ENCODE results near the gene ARHGEF12.

Gene ARHGEF12

DNA sequence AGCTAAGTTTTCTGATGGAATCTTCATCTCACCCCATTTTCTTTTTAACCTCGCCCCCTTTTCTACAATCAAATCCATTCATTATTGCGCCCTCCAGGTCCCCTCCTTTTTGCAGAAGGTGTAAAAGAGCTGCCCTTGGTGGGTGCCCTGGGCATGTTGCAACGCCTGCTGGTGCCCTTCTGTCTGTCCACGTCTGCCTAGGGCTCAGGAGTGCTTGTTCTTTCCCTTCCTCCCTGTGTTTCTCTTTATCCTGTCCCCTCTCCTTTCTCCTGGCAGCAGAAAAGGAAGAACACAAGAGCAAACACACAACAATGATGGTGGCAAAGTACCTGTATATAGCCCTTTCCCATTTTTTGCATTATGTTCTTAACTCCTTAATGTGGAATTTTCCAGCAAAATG is 17.3 kb upstream of the ARHGEF12 start:
- DNase-seq (ENCODE audit: low read depth): no peak

DNA sequence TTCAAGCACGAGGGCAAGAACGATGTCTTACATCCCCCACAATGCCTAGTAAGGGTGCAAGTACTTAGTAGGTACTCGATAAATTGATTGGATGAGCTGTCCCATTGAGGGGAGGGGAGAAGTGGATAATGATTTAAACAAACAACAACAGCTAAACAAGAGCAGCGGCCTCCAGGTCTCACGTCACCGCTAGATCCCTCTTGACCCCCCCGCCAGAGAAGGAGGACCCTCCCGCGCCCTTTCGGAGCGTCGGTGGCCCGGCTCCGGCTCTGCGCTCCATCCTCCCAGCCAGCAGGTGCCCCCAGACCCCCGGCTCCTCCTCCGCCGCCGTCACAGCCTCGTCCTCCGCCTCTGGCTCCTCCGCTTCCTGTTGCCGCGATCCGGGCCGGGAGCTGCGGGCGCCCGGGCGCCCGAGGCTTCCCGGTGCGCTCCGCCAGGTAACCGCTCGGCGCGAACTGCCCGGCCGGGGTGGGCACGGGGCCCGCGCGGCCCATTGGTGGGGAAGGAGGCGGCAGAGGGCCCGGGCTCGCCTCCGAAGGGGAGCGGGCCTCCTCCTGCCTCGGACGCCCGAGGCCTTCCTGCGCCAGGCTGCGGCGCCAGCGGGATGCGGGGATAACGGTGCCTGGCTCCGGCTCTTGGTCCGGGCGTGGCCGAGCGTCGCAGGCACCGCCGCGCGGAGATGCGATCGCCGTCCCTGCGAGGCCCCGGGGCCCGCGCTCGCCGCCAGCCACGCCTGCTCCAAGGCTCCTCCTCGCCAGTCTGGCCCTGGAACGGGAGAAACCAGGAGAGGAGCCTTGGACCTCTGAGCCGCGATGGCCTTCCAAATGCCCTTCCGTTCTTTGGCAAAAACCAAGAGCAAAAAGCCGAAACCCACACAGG is 11.0 kb upstream of the ARHGEF12 start, which contains the start of gene TLCD5:
Gene TLCD5 (plus strand): TSS at position 368 of the 879 bp plus-strand sequence. CDS start 2,143 bp downstream, outside the sequence.
- no peak for DNase-seq (ENCODE audit: low read depth)

DNA sequence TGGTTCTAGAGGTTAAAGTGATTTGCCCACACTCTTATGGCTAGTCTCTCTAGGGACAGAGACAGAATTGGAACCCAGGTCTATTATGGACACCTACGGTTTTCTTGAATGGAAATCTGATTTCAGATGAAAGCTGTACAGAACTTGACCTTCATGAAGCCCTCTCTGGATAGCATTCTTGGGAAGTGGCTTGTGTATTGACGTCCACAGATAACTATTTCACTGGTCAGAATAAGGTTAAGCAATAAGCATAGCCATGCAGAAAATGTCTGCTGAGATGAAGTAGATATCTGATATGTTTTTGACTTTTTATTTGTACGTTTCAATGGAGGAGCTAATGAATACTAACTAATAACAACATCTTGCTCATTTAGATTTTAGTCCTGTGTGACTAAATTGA is 10.0 kb upstream of the ARHGEF12 start:
- DNase-seq (ENCODE audit: low read depth): no peak

DNA sequence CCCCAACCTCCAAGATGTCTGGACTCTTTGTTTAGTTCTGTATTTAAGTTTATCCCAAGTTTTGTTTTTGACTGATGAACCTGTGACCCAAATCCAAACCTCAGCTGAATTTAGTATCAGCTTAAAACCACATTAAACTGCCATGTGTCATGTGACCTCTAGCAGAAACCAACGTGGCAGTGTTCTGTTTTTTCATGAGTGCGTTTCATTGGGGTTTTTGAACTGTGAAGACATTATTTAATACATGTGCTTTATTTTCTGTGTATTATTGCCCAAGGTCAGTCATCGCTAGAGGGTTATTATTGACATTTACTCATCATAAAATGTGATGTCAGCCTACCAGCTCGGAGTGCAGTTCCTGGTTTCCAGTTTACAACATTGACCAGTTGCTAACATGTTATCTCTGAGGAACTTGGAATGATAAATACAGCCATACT is 9.3 kb upstream of the ARHGEF12 start:
- no peak for DNase-seq (ENCODE audit: low read depth)

DNA sequence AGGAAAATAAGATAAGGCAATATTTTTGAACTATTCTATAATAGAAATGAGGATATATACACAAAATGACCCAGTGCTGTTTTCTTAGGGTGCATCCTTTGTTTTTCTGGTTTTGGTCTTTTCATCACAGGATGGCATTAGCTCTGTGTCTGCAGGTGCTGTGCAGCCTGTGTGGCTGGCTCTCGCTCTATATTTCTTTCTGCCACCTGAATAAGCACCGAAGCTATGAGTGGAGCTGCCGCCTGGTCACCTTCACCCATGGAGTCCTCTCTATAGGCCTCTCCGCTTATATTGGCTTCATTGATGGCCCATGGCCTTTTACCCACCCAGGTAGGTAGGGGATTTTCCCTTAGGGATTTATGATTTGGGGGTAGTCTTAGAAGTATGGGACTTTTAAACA is 8.9 kb upstream of the ARHGEF12 start:
- no peak for DNase-seq (ENCODE audit: low read depth)

DNA sequence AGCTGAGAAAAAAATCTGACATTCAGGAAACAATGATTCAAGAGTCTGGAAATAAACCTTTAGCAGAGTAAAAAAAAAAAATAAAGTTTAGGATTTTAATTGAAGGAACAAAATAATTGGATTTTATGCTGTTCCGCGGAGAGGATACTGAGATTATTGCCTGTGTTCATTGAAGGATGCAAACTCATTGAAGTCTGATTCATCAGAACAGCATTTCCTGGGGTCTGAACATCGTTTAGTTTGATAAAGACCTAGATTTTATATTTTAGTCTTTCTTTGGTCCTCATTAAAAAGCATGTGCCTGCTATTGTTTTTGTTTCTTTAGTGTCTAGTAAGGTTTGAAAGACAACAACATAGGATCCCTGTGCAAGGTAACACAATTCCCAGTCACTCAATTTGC is 6.7 kb upstream of the ARHGEF12 start:
- no peak for DNase-seq (ENCODE audit: low read depth)

DNA sequence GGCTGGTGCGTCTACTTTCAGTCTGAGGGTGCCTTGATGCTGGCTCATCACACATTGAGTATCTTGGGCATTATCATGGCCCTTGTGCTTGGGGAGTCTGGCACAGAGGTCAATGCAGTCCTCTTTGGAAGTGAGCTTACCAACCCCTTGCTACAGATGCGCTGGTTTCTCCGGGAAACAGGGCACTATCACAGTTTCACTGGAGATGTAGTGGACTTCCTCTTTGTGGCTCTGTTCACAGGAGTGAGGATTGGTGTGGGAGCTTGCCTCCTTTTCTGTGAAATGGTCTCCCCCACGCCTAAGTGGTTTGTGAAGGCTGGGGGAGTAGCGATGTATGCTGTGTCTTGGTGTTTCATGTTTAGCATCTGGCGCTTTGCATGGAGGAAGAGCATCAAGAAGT is 6.2 kb upstream of the ARHGEF12 start:
- DNase-seq (ENCODE audit: low read depth): no peak

DNA sequence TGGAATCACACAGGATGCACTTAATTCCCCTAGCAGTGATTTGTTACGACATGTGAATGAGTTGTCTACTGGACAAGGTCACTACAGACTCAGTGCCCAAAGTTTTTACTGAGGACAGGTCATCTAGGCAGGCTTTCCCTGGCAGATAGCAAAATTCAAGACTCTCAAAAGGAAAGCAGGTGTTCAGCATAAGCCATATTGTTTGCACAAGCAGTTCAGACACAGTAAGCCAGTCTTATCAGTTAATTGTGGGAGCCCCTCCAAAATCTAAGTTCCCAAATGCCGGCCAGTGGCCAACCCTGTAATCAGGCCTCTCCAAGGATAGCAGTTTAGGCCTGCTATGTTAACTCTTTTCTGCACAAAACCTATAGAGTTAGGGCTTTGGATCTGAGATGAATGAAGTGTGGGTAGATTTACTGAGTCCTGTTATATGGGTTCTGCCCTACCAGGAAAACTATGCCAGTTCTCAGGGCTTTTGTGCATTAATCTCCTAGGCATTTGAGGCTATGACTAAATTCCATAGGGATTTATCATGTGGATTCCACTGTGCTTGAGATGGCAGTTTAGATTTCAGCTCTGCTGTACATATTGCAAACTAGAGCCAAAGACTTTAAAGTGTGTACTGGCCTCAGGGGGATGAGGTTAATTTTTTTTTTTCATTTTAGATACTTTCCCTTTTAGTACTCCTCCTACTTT is 4.8 kb upstream of the ARHGEF12 start:
- peak; percentile 81 for DNase-seq (ENCODE audit: low read depth)

DNA sequence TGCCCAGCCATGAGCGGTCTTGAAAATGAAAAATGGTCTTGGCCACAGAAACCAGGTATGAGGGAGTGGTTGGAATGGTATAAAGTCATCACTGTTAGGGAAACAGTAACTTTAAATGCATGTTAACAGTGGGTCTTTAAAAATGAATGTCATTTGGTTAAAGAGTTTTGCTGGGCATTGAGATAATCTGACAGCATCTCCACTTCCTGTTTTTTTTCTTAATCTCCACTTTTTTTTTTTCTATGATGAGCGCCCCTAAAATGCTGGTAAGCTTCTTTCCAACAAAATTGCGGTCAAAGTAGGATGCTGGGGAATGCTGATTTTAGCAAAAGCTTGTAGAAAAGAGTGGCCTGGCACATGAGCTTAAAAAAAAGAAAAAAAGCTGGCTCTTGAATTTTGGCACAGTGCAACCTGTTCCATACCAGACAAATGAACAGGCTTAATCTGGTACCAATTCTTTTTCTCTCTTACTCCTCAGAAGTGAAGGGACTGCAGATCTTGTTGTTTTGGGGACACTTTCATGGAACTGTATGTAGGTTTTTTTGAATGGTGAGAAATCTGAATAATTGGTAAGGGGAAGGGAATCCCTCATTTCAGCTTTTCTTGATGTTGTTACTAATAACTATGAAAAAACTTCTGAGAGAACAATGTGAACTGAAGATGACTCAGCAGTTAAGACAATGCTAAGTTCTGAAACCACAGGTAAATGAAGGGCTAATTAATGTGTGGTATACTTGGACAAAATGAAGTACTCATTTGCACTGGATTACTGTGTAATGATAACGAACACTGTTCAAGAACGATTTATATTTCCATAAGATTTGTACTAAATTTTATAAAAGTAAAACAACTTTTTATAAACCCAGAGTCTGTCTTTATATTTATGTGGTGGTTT is 3.1 kb upstream of the ARHGEF12 start:
- no peak for DNase-seq (ENCODE audit: low read depth)

DNA sequence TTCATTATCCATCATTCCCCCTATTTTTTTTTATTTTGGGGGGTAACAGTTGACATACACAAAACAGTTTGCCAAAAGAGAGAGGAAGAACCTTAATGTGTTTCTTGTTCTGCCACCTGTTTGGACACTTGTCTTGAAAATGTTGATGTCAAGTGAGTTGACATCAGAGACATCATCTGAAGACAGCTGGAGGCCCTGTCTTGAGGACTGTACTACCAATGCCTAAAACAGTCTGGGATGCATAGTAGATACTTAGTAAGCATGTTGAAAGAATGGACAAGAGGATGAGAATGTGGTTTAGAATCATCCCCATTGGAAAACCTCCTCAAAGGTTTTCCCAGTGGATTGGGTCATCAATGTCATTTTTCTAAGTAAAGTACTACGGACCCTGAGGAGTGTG is 2.4 kb upstream of the ARHGEF12 start:
- no peak for DNase-seq (ENCODE audit: low read depth)

DNA sequence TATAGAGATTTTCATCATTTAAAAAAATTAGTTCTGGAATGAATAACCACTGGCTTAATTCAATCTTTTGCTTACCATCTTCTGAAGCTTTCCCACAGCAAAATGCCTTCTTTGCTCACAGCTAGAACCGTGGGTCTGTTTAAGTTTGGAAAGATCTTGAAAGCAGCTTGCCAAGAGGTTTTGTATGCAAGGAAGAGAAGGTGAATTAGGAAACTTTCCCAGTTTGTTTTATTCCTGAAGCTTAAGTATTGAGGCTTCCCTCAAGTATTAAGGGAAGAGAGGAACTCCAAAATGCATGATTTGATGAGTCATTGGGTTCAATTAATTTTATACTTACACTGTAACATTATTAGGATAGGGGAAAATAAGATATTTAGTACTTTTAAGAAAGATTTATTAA is 1.9 kb upstream of the ARHGEF12 start:
- no peak for DNase-seq (ENCODE audit: low read depth)

DNA sequence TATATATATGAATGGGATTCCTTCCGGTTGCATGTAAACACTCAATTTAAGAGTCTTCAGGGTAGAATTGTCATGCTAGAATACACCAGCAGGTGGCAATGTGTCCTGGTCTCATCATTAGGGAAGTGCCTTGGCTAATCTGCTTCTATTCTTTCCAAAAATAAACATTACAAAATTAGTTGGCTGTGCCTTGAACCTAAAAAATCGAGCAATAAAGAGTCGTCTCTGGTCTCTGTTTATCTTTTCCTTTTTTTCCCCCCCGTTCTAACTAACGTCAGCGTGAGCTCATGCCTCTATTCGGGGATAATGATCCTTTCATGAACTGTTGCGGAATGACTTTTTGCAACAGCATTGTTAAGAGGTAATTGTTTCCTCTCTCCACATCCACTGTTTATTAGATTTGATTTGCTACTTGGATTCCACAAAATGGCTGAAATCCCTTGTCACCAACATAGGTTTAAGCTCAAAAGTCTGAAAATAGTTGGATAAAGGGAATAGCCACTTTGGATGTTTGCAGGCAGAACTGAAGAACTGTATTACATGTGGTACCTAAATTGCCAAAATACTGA is 1.2 kb upstream of the ARHGEF12 start:
- peak; percentile 67 for DNase-seq (ENCODE audit: low read depth)

DNA sequence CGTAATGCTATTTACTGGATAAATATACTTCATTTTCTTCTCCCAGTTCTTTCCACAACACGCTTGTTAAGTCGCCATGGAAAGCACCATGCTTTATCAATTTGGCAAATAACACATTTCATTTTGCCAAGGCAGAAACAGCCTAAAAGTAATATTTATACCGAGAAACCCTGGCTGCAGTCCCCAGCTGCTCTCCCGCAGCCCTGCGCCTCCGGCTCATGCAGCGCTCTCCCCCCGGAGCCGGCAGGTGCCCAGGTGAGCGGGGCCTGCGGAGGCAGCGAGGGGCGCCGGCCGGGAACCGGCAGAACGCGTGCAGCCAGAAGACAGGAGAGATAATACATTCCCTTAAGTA is 681 bp upstream of the ARHGEF12 start:
- DNase-seq (ENCODE audit: low read depth): no peak

DNA sequence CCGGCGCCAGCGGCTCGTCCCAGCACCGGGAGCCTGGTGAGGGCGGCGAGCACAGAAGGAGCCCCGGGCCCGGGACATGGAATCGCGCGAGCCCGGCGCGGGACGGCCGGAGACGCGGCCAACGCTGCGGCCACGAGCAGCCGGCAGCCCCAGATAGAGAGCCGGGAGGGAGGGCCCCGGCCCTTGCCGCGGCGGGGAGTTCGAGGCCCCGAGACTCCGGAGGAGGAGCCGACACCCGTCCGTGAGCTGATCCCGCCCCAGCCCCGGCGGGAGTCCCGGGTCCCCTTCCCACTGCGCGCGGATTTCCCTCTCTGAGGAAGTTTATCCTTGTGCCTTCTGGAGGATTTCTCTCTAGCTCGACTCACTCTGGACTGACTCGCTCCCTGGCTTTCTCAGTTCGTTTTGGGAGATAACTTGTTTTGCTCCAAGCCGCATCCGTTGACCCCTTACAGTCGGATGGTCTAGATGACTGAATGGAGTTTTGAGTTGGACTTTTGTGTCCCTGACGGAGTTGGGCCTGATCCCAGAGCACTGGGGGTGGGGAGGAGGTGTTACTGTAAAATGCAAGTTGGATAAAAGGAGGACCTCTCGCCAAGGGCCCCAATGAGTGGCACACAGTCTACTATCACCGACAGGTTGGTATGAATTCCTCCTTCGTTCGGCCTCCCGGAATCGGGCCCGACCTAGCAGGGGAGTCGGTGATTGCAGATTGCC is 585 bp downstream of the ARHGEF12 start:
- DNase-seq (ENCODE audit: low read depth): no peak

DNA sequence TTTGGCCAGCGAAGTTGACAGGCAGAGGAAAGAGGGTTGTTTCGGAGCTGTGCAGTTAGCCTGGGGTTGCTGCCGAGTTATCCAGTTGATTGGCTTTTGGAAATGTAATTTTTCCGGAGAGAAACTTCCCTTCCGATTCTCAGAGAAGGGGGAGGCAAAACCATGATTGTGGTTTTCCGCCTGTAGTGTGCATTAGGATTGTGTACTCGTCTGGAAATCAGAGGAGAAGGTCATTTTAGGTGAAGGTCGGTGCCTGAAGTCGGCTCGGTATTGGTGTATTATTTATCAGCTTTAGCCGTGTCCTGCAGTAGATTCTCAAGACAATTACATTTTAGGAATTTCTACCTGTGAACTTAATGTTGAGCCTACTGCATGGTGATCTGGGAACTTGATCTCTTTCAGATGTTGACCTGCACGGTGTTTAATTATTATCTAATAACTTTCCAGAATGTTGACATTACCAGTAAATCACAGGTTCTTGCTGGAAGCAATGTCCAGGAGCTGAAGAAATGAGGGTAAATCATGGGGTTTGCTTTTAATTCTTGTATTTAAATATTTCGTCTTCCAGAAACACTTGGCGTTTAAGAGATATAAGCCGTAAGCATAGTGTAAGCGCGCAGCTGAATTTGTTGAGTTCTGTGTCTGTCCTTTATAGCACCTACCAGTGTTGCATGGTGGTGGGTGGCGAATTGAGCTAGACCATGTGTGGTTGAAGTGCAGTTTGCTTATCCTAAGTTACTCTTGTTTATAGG is 1.3 kb downstream of the ARHGEF12 start:
- DNase-seq (ENCODE audit: low read depth): no peak

DNA sequence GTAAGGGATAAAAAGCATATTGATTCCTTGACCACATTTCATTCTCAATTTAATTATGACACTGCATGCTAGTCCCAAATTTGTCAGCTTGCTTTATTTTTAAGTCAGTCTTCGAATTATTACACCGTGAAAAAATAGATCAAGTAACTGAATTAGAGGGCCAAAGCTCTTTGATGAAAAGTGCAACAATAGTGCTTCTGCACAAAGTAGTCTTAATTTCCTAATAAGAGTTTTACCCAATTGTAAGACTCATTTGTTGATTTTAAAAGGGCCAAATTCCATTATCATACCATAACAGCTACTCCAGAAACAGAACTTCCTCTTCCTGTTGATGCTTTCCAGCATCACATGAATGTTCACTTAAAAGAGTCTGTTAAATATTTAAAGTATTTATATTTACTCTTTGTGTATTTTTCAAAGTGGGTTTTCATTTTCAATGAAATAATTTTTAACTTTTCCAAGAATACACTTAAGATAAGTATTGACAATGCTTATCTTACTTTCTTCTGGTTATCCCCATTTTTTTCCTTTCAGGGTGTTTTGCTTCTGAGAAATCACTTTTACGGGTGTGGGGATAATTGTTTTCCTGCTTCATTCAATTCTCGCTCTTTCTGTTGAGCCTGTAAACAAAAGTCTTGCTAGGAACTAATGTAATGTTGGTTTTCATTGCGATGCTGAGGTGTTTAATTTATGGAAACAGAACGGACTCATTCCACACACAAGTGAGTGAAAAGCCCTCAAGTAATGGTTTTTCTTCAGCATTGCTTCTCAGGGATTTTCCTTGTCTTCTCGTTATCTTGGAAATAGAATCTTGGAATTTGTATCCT is 2.1 kb downstream of the ARHGEF12 start:
- no peak for DNase-seq (ENCODE audit: low read depth)

DNA sequence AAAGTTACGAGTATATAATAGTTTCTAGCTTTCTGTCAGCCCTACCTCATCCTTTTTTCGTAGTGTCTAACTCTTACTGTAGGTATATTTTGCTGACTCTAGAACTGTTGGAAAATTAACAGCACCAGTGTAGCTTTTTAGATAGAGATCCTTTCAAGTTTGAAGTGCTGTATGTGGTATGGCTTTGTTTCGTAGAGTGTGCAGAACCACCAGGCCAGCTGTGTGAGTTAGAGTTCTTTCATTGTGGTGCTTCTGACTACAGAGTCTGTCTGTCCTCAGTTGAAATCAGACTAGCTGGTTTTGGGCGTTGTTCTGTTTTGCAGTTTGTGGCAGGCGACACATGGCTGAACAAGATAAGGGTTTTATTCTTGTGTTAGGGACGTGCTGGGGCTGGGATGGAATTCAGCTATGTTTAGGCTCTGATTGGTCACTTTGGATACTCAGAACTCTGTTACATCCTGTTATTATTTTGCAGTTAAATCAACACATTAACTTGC is 3.2 kb downstream of the ARHGEF12 start:
- DNase-seq (ENCODE audit: low read depth): no peak

DNA sequence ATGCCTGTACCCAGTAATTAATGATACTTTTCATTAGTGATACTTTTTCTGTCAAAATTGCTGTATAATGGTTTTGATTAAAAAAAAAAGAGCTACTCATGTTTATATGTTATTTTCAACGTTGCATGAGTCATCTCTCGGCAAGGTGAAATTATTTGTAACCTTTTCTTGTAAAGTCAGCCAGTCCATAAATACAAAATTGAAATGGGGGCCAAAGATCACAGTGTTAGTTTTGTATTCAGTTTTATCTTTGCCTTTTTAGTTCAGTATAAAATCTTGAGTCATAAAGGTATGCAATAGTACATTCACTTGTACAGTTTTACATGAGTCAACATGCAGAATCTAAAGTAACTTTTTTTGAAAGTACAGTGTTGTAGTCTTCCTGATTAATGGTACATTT is 4.3 kb downstream of the ARHGEF12 start:
- no peak for DNase-seq (ENCODE audit: low read depth)

DNA sequence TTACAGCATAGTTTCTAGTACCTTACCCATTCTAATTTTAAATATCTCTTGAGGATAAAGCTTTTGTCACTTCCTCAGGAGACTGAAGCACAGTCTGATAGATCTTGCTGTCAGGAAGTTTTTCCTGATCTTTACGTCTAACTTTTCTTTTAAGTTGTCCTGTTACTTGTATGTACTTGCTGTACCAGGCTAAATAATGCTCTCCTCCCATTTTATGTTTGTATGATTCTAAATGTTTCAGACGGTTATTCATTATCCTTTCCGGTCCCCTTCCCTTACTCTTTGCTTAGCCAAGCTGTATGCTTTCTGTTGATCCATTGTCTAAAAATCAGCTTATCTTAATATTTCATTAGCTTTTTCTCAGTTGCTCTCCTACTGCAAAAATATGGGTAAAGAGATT is 6.0 kb downstream of the ARHGEF12 start:
- no peak for DNase-seq (ENCODE audit: low read depth)

DNA sequence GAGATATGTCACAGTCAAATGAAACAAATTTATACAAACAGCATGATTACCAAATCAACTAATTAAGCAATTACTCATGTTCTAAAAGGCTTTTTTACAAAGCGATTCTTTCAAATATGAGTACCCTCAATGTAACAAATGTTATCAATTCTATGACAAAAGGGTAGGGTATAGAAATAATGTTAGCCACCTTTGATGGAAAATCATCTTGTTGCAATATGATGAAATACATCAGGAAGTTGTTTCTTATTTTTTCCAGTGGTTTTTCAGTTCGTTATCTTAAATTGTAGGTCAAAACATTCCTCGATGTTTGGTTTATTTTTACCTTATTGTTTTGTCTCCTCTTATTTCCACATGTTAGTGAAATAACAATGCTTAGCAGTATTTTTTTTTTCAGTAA is 6.5 kb downstream of the ARHGEF12 start:
- DNase-seq (ENCODE audit: low read depth): no peak

Data from GM04503 (cell line).